Panc1 (cell line): ENCODE data around the gene FTO.

ENCODE experiments used
- CTCF ChIP-seq: fragments of 450-650 bp; IDR thresholded peaks from 2 replicates; pipeline ENCODE4 v1.5.1; 2017; ENCODE audit warnings: mild to moderate bottlenecking
- POLR2AphosphoS5 ChIP-seq: IDR thresholded peaks from 2 replicates; pipeline ENCODE4 v1.6.1; 2012; ENCODE audit warnings: mild to moderate bottlenecking, low read depth, low read length, moderate library complexity
- REST ChIP-seq, 2 experiments: IDR thresholded peaks; 2 replicates each; pipeline ENCODE4 v1.6.1; 2011 to 2012; ENCODE audit warnings: low read depth in 2 of 2, control low read depth in 1 of 2, low read length in 1 of 2, mild to moderate bottlenecking in 1 of 2, moderate library complexity in 1 of 2; ENCODE audit not compliant: insufficient read depth in 1 of 2
- SIN3A ChIP-seq: IDR thresholded peaks from 2 replicates; pipeline ENCODE4 v1.6.1; 2012; ENCODE audit warnings: low read depth, mild to moderate bottlenecking, low read length, moderate library complexity, borderline replicate concordance; ENCODE audit not compliant: insufficient read depth

- TF ChIP-seq CTCF = no peak
- no peak for TF ChIP-seq REST (IDR thresholded peaks at IDR 0.05; ENCODE audit: insufficient read depth in 1 of 2, low read depth in 2 of 2, low read length in 1 of 2)
- no peak for TF ChIP-seq POLR2AphosphoS5
- no peak for TF ChIP-seq SIN3A
These were observed 162.6 kb downstream of the FTO start for GRCh38 chr16:53866520-53866919.
